Activated naive CD4-positive, alpha-beta T cell treated with anti-CD3 and anti-CD28 coated beads, Interleukin-2, amount 10 ng/mL, durations not matched to agents 5 hours and 36 hours (primary cell): ENCODE data around the gene SLC22A23. TPM values are rescaled to one million over a fixed set of nuclear protein-coding genes. Genes with fewer than 3 reads are reported as not detected.

Source experiments
- total RNA-seq, 2 experiments: library from RNA; stranded (reverse); gene quantifications; one replicate each; pipeline ENCODE4 v1.2.3, GENCODE V29; 2021

SLC22A23 gene, protein sequence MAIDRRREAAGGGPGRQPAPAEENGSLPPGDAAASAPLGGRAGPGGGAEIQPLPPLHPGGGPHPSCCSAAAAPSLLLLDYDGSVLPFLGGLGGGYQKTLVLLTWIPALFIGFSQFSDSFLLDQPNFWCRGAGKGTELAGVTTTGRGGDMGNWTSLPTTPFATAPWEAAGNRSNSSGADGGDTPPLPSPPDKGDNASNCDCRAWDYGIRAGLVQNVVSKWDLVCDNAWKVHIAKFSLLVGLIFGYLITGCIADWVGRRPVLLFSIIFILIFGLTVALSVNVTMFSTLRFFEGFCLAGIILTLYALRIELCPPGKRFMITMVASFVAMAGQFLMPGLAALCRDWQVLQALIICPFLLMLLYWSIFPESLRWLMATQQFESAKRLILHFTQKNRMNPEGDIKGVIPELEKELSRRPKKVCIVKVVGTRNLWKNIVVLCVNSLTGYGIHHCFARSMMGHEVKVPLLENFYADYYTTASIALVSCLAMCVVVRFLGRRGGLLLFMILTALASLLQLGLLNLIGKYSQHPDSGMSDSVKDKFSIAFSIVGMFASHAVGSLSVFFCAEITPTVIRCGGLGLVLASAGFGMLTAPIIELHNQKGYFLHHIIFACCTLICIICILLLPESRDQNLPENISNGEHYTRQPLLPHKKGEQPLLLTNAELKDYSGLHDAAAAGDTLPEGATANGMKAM
- 1 to 10 TPM; 4.7 to 5.5 TPM for total RNA-seq

DNA sequence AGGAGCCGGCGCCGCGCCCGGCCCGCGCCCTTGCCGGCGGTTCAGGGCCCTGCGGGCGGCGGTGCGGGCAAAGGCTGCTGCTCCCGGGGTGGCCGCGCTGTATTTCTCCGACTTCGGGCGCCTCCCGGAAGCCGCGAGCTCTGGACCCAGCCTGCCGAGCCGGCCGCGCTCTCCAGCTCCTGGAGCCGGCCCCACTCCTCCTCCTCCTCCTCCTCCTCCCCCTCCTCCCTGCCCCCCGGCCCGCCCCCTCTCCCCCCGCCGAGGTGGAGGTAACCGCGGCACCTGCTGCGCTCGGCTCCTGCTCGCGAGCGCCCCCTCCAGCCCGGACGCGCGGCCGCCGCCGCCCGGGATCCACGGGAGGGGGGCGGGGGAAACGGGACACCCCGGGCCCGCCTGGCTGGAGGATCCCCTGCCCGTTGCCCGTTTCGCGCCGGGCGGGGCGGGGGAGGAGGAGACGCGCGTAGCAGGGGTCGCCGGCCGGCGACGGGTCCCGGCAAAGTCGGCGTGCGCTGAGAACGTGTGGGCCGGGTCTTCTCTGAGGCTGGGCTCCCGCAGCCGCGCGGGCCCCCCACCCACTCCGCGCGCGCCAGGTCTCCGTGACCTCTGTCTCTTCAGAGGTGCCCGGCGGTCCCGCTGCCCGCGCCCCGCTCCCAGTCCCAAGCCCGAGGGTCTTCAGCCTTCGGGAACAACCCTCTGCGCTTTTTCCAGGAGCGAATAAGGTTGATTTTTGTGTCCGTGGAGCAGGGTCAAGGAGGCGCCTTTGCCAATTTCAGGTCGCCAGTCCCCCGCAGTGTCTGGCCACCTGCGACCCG, at the start of gene SLC22A23:
TSS of gene SLC22A23 (minus strand) at position 153 of the 812 bp plus-strand sequence. CDS start 491 bp downstream, outside the sequence.

DNA sequence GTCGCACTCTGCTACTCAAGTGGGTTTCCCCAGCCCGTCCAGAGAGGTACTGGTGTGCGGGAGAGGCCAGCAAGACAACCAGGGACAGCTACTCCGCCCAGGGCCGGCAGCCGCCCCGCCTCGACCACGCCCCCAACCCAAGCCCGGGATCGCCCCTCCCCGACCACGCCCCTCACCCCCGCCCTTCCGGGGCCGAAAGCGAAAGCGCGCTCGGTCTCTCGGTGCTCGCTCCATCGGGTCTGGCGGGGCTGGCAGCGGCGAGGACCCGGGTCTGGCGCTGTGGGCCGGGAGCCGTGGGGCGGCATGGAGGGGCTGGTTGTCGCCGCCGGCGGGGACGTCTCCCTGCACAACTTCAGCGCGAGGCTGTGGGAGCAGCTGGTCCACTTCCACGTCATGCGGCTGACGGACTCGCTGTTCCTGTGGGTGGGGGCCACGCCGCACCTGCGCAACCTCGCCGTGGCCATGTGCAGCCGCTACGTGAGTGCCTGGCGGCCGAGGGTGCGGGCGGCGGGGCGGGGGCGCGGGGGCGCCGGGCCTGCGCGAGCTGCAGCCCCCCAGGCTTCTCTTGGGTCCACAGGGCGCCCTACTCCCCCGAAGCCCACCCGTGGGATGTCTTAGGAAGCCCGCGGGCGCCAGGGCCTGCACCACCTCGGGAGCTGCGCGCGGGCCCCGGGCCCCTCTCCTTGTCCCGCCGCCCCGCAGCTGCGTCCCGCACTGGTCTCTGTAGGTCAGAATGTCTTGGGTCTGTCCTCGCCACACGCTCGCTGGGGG, 197.9 kb downstream of the SLC22A23 start, which contains the start of gene PSMG4:
TSS of gene PSMG4 (plus strand) at position 228 of the 771 bp plus-strand sequence. CDS start at position 304, 76 bp downstream.

DNA sequence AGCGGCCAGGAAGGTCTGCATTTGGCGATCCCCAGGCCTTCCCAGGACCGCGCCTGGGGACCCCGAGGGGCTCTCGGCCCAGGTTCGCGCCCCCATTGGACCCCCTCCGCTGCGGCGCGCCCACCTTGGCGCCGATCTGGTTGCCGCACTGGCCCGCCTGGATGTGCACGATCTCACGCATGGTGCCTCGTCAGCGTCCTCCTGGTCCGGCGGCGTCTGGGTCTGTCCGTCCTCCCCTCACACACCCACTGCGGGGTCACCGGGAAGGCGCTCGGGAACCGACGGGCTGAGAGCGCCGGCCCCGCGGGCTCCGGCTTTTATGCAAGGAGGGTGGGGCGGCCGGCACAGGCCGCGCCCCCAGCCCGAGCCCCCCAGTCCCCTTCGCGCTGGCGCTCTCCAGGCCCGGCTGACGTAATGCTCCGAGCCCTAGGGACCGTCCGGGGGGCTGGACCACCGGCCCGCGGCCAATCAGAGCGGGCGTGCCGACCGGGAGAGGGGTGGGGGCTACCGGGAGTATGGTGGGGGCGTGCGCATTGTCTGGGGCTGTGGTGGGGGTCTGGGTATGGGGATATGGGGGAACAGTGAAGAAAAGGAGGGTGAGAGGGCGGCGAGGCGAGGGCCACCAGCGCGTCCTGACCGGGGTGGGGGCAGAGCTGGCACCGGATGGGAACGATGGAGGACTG, 229.3 kb downstream of the SLC22A23 start, which contains the start of gene TUBB2B:
TSS of gene TUBB2B (minus strand) at position 291 of the 683 bp plus-strand sequence. CDS start at position 181, 110 bp downstream.

Other genes starting within 250 kb of the SLC22A23 start
- not detected for gene TUBB2B, start 229.4 kb downstream of the SLC22A23 start, total RNA-seq
- 10 to 100 TPM; 29.0 to 29.5 TPM for gene PSMG4, start 198.1 kb downstream of the SLC22A23 start, total RNA-seq